HEK293 (cell line): Measurements from ENCODE around the gene LINGO1.

Source experiments
- CTCF ChIA-PET: fragments of 350-600 bp; formaldehyde crosslinking; extraction: SDS; loops from one replicate; lab custom pipeline; 2021; ENCODE audit warnings: antibody characterized with exemption; lab: Yijun Ruan, JAX
- POLR2A ChIA-PET: fragments of 300-600 bp; formaldehyde crosslinking; extraction: SDS; loops from one replicate; lab custom pipeline; 2020; ENCODE audit warnings: antibody characterized with exemption, inconsistent platforms; lab: Yijun Ruan, JAX
- H3K27ac ChIP-seq: fragments of 200-500 bp; sonication (Bioruptor generic); 2 replicates; pipeline ENCODE4 v1.5.1; 2014; ENCODE audit warnings: low read depth, low read length, control low read depth, inconsistent platforms; ENCODE audit errors: extremely low read depth
- H3K36me3 ChIP-seq, 2 experiments: fragments of 200-500 bp in 1 of 2; sonication (Bioruptor generic) in 1 of 2; 1 replicate in 1 of 2; 2 replicates in 1 of 2; pipeline ENCODE4 v1.5.1; 2014 to 2017; ENCODE audit warnings: inconsistent platforms in 2 of 2, low read length in 2 of 2; ENCODE audit not compliant: control insufficient read depth in 2 of 2, insufficient read depth in 1 of 2
- H3K4me1 ChIP-seq: fragments of 200-500 bp; sonication (Bioruptor generic); 2 replicates; pipeline ENCODE4 v1.5.1; 2014; ENCODE audit warnings: mild to moderate bottlenecking, low read length, inconsistent platforms; ENCODE audit not compliant: control insufficient read depth, insufficient read depth
- H3K4me3 ChIP-seq: 2 replicates; pipeline ENCODE4 v1.5.1; 2011; ENCODE audit warnings: low read depth, mild to moderate bottlenecking, control low read depth, low read length, moderate library complexity
- H3K9me3 ChIP-seq: fragments of 200-500 bp; sonication (Bioruptor generic); 2 replicates; pipeline ENCODE4 v1.5.1; 2014; ENCODE audit warnings: low read depth, low read length, inconsistent platforms; ENCODE audit not compliant: control insufficient read depth, insufficient read depth
- FEZF1 ChIP-seq: fragments of 450-650 bp; formaldehyde crosslinking; IDR thresholded peaks from 2 replicates; pipeline ENCODE4 v1.5.1; 2016; ENCODE audit warnings: missing biosample characterization, missing genetic modification characterization
- GLIS2 ChIP-seq: fragments of 450-650 bp; formaldehyde crosslinking; IDR thresholded peaks from 2 replicates; pipeline ENCODE4 v1.5.1; 2016; ENCODE audit warnings: missing biosample characterization, missing genetic modification characterization
- SCRT2 ChIP-seq: fragments of 450-650 bp; formaldehyde crosslinking; IDR thresholded peaks from 2 replicates; pipeline ENCODE4 v1.5.1; 2016; ENCODE audit warnings: missing biosample characterization, missing genetic modification characterization
- ZFP3 ChIP-seq: fragments of 450-650 bp; formaldehyde crosslinking; IDR thresholded peaks from 2 replicates; pipeline ENCODE4 v1.5.1; 2016; ENCODE audit warnings: low read depth, missing biosample characterization, missing genetic modification characterization
- ZFP37 ChIP-seq: fragments of 450-650 bp; formaldehyde crosslinking; IDR thresholded peaks from 2 replicates; pipeline ENCODE4 v1.5.1; 2016; ENCODE audit warnings: missing biosample characterization, missing genetic modification characterization
- ZNF133 ChIP-seq: fragments of 450-650 bp; formaldehyde crosslinking; IDR thresholded peaks from 2 replicates; pipeline ENCODE4 v1.5.1; 2016; ENCODE audit warnings: missing biosample characterization, missing genetic modification characterization
- ZNF214 ChIP-seq: fragments of 450-650 bp; formaldehyde crosslinking; IDR thresholded peaks from 2 replicates; pipeline ENCODE4 v1.5.1; 2017; ENCODE audit warnings: missing biosample characterization, mild to moderate bottlenecking, missing genetic modification characterization, borderline replicate concordance
- ZNF223 ChIP-seq: fragments of 450-650 bp; formaldehyde crosslinking; IDR thresholded peaks from 2 replicates; pipeline ENCODE4 v1.5.1; 2016; ENCODE audit warnings: missing biosample characterization, missing genetic modification characterization
- ZNF239 ChIP-seq: fragments of 450-650 bp; formaldehyde crosslinking; IDR thresholded peaks from 2 replicates; pipeline ENCODE4 v1.5.1; 2016; ENCODE audit warnings: missing biosample characterization, missing genetic modification characterization
- ZNF24 ChIP-seq: fragments of 450-650 bp; formaldehyde crosslinking; IDR thresholded peaks from 2 replicates; pipeline ENCODE4 v1.5.1; 2016; ENCODE audit warnings: missing biosample characterization, missing genetic modification characterization
- ZNF324 ChIP-seq: fragments of 450-650 bp; formaldehyde crosslinking; IDR thresholded peaks from 2 replicates; pipeline ENCODE4 v1.5.1; 2016; ENCODE audit warnings: missing biosample characterization, missing genetic modification characterization
- ZNF426 ChIP-seq: fragments of 450-650 bp; formaldehyde crosslinking; IDR thresholded peaks from 2 replicates; pipeline ENCODE4 v1.5.1; 2017; ENCODE audit warnings: missing biosample characterization, missing genetic modification characterization, mild to moderate bottlenecking, inconsistent platforms, moderate library complexity
- ZNF514 ChIP-seq: fragments of 450-650 bp; formaldehyde crosslinking; IDR thresholded peaks from 2 replicates; pipeline ENCODE4 v1.5.1; 2016; ENCODE audit warnings: missing biosample characterization, missing genetic modification characterization
- ZNF610 ChIP-seq: fragments of 450-650 bp; formaldehyde crosslinking; IDR thresholded peaks from 2 replicates; pipeline ENCODE4 v1.5.1; 2016; ENCODE audit warnings: missing biosample characterization, missing genetic modification characterization, borderline replicate concordance
- ZNF654 ChIP-seq: fragments of 450-650 bp; formaldehyde crosslinking; IDR thresholded peaks from 2 replicates; pipeline ENCODE4 v1.5.1; 2016; ENCODE audit warnings: low read depth, missing biosample characterization, missing genetic modification characterization
- ZNF776 ChIP-seq: fragments of 450-650 bp; formaldehyde crosslinking; IDR thresholded peaks from 2 replicates; pipeline ENCODE4 v1.5.0; 2017; ENCODE audit warnings: missing biosample characterization, missing genetic modification characterization, borderline replicate concordance
- TF ChIP-seq, protein P1 (sequence below): fragments of 450-650 bp; formaldehyde crosslinking; IDR thresholded peaks from 2 replicates; pipeline ENCODE4 v1.5.0; 2017; ENCODE audit warnings: missing biosample characterization, missing genetic modification characterization, borderline replicate concordance
- TF ChIP-seq, protein P2 (sequence below): fragments of 450-650 bp; formaldehyde crosslinking; IDR thresholded peaks from 2 replicates; pipeline ENCODE4 v1.5.1; 2016; ENCODE audit warnings: missing biosample characterization, missing genetic modification characterization, borderline replicate concordance
- TF ChIP-seq, protein P3 (sequence below): fragments of 450-650 bp; formaldehyde crosslinking; IDR thresholded peaks from 2 replicates; pipeline ENCODE4 v1.5.1; 2016; ENCODE audit warnings: missing biosample characterization, missing genetic modification characterization
- TF ChIP-seq, protein P4 (sequence below): sonication (generic); formaldehyde crosslinking; IDR thresholded peaks from 2 replicates; pipeline ENCODE4 v1.8.1; 2022; ENCODE audit warnings: mild to moderate bottlenecking, moderate library complexity, missing genetic modification reagents
- TF ChIP-seq, protein P5 (sequence below): fragments of 450-650 bp; formaldehyde crosslinking; IDR thresholded peaks from 2 replicates; pipeline ENCODE4 v1.5.1; 2017; ENCODE audit warnings: missing biosample characterization, missing genetic modification characterization

LINGO1 gene

DNA sequence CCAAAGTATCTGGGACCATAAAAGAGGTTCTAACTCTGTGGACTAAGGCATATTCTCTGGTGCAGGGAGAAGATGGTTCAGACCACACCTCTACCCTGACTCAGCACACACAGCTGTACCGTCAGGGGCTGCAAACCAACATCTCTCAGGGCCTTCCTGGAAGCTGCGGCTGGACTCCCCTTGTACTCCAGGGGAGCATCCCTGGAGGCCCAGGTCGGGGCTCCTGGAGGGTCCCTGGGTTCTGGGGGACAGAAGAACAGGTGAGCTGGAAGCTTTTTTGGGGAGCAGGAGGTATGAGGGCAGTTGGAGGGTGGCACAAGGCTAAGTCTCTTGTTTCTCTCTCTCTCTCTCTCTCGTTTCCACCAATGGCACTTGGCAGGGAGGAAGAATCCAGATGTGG is 60.5 kb downstream of the LINGO1 start (continued):
- TF ChIP-seq, protein P1, sequence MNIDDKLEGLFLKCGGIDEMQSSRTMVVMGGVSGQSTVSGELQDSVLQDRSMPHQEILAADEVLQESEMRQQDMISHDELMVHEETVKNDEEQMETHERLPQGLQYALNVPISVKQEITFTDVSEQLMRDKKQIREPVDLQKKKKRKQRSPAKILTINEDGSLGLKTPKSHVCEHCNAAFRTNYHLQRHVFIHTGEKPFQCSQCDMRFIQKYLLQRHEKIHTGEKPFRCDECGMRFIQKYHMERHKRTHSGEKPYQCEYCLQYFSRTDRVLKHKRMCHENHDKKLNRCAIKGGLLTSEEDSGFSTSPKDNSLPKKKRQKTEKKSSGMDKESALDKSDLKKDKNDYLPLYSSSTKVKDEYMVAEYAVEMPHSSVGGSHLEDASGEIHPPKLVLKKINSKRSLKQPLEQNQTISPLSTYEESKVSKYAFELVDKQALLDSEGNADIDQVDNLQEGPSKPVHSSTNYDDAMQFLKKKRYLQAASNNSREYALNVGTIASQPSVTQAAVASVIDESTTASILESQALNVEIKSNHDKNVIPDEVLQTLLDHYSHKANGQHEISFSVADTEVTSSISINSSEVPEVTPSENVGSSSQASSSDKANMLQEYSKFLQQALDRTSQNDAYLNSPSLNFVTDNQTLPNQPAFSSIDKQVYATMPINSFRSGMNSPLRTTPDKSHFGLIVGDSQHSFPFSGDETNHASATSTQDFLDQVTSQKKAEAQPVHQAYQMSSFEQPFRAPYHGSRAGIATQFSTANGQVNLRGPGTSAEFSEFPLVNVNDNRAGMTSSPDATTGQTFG (tag by site-specific recombination), result no peak
- TF ChIP-seq SCRT2 (tag by site-specific recombination), result no peak
- no peak for TF ChIP-seq GLIS2 (tag by site-specific recombination)
- TF ChIP-seq, protein P2, sequence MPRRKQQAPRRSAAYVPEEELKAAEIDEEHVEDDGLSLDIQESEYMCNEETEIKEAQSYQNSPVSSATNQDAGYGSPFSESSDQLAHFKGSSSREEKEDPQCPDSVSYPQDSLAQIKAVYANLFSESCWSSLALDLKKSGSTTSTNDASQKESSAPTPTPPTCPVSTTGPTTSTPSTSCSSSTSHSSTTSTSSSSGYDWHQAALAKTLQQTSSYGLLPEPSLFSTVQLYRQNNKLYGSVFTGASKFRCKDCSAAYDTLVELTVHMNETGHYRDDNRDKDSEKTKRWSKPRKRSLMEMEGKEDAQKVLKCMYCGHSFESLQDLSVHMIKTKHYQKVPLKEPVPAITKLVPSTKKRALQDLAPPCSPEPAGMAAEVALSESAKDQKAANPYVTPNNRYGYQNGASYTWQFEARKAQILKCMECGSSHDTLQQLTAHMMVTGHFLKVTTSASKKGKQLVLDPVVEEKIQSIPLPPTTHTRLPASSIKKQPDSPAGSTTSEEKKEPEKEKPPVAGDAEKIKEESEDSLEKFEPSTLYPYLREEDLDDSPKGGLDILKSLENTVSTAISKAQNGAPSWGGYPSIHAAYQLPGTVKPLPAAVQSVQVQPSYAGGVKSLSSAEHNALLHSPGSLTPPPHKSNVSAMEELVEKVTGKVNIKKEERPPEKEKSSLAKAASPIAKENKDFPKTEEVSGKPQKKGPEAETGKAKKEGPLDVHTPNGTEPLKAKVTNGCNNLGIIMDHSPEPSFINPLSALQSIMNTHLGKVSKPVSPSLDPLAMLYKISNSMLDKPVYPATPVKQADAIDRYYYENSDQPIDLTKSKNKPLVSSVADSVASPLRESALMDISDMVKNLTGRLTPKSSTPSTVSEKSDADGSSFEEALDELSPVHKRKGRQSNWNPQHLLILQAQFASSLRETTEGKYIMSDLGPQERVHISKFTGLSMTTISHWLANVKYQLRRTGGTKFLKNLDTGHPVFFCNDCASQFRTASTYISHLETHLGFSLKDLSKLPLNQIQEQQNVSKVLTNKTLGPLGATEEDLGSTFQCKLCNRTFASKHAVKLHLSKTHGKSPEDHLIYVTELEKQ (tag by site-specific recombination), result no peak

DNA sequence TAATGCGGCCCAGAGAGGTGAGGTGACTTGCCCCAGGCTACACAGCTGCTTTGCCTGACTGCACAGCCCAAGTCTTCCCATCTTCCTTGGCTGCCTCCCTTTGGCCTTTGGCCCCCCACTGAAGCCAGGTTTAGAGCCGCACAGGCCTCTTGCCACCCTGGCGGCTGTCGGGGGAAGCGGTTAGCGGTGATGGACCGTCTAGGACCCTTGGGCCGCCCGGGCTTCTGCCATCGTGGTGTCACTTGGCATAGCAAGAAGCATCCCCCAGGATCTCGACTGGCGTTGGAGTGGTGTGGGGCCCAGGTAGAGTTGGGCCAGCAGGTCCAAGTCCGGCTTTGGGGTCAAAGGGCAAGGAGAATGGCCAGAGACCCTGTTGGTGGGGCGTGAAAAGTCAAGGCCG is 61.0 kb downstream of the LINGO1 start:
- POLR2A ChIA-PET, result no interaction called here
- H3K27ac ChIP-seq, result no peak overlapping the region
- H3K4me1 ChIP-seq, result peaks cover 4% of the 10 kb centered on the region; the same call in 1 of the 2 replicates
- H3K9me3 ChIP-seq, result no peaks in the 10 kb centered on the region
- H3K4me3 ChIP-seq, result no peak overlapping the region
- TF ChIP-seq, protein P3, sequence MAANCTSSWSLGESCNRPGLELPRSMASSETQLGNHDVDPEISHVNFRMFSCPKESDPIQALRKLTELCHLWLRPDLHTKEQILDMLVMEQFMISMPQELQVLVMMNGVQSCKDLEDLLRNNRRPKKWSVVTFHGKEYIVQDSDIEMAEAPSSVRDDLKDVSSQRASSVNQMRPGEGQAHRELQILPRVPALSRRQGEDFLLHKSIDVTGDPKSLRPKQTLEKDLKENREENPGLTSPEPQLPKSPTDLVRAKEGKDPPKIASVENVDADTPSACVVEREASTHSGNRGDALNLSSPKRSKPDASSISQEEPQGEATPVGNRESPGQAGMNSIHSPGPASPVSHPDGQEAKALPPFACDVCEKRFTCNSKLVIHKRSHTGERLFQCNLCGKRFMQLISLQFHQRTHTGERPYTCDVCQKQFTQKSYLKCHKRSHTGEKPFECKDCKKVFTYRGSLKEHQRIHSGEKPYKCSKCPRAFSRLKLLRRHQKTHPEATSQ, result no peak
- TF ChIP-seq ZNF214, result no peak
- TF ChIP-seq ZNF610 (tag by site-specific recombination), result no peak
- TF ChIP-seq, protein P4, sequence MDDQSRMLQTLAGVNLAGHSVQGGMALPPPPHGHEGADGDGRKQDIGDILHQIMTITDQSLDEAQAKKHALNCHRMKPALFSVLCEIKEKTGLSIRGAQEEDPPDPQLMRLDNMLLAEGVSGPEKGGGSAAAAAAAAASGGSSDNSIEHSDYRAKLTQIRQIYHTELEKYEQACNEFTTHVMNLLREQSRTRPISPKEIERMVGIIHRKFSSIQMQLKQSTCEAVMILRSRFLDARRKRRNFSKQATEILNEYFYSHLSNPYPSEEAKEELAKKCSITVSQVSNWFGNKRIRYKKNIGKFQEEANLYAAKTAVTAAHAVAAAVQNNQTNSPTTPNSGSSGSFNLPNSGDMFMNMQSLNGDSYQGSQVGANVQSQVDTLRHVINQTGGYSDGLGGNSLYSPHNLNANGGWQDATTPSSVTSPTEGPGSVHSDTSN, result no peak
- TF ChIP-seq FEZF1, result no peak
- no peak for TF ChIP-seq ZNF239 (tag by site-specific recombination)
- TF ChIP-seq, protein P5, sequence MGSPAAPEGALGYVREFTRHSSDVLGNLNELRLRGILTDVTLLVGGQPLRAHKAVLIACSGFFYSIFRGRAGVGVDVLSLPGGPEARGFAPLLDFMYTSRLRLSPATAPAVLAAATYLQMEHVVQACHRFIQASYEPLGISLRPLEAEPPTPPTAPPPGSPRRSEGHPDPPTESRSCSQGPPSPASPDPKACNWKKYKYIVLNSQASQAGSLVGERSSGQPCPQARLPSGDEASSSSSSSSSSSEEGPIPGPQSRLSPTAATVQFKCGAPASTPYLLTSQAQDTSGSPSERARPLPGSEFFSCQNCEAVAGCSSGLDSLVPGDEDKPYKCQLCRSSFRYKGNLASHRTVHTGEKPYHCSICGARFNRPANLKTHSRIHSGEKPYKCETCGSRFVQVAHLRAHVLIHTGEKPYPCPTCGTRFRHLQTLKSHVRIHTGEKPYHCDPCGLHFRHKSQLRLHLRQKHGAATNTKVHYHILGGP (tag by site-specific recombination), result no peak
- TF ChIP-seq ZNF133 (tag by site-specific recombination), result no peak
- TF ChIP-seq ZNF514, result no peak
- TF ChIP-seq ZNF223, result no peak
- TF ChIP-seq ZNF426 (tag by site-specific recombination), result no peak
- TF ChIP-seq ZNF776 (tag by site-specific recombination), result no peak
- TF ChIP-seq ZFP37 (tag by site-specific recombination), result no peak
- TF ChIP-seq ZFP3 (tag by site-specific recombination), result no peak
- no peak for TF ChIP-seq ZNF654 (tag by site-specific recombination)
- TF ChIP-seq ZNF324 (tag by site-specific recombination), result no peak
- TF ChIP-seq ZNF24, result no peak
- H3K36me3 ChIP-seq, result no peaks in the 10 kb centered on the region
- CTCF ChIA-PET, result interaction anchor here (1.4 kb wide), 1 partner anchor 61 kb away, joined by 3 read pairs; the partner anchor contains the start of gene LINGO1
